ENCODE data around the gene NT5DC1.

DNA sequence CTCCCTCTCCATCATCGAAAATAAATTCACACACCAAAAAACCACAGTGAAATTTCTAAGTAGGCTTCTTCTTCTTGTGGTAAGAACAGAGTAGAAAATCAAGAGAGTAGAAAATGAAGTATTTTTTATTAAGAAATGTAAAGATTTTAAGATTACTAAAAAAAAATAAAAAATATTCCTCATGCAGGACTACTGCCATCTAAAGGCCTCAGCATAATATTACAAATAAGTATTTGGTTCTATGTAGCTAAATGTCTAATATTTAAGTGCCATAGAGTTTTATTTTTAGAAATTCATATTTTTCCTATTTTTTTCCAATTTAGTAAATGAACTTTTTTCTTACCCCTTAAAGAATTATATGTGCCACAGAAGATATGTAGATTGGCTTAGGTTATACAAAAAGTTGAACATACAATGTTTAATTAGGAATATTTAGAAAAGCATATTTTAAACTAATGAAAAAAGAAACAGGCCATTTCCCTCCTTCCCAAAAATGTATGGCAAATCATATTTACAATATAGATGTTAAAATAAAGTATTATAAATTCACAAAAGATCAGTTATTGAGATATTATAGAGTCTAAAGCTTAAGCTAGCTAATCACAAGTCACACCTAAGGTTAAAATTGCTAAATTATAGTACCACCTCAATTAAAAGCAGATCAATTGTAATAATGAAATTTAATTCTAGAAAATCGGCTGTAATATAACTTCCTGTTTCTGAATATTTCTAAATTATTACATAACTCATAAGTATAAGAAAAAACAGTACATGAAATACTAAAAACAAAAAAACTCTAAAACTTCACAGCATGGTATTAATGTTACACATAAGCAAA is 3.5 kb upstream of the NT5DC1 start:
- peak; percentile 53 for TF ChIP-seq CTCF (conservative IDR thresholded peaks at IDR 0.05; ENCODE audit: low read length)
- no peak for TF ChIP-seq EZH2phosphoT487 (IDR thresholded peaks at IDR 0.05; ENCODE audit: borderline replicate concordance)

All from Loucy (cell line).